Putamen (tissue), 1 donor: ENCODE results near the gene LRIG2.

Source experiments
- DNase-seq: peaks from one replicate; pipeline ENCODE4 v3.0.0-alpha.2; 2016; ENCODE audit warnings: low spot score

Gene LRIG2

GRCh38 chr1:113168946-113169345 lies 95.9 kb downstream of the LRIG2 start:
- DNase-seq, result no peak

GRCh38 chr1:113169591-113169990 lies 96.6 kb downstream of the LRIG2 start:
- DNase-seq, result no peak

GRCh38 chr1:113170519-113170918 lies 97.5 kb downstream of the LRIG2 start:
- no peak for DNase-seq

GRCh38 chr1:113178106-113178505 lies 105.1 kb downstream of the LRIG2 start:
- DNase-seq, result no peak

GRCh38 chr1:113178522-113178921 lies 105.5 kb downstream of the LRIG2 start:
- no peak for DNase-seq
